NCI-H2227 (cell line): ENCODE data around the gene TNFSF8.

ENCODE experiments used
- DNase-seq: peaks from one replicate; lab custom pipeline; 2025; ENCODE audit not compliant: unreplicated experiment; lab: John Stamatoyannopoulos, UW

Gene TNFSF8

GRCh38 chr9:114906922-114907571 is 23.3 kb downstream of the TNFSF8 start:
- no peak for DNase-seq

- no peak for DNase-seq
Observed at GRCh38 chr9:114905170-114905940, 25.0 kb downstream of the TNFSF8 start.

GRCh38 chr9:114902786-114903524 is 27.4 kb downstream of the TNFSF8 start:
- no peak for DNase-seq

GRCh38 chr9:114900942-114901802 is 29.2 kb downstream of the TNFSF8 start:
- DNase-seq, result no peak

GRCh38 chr9:114899995-114900394 is 30.4 kb downstream of the TNFSF8 start:
- DNase-seq, result no peak

- DNase-seq, result no peak
Observed at GRCh38 chr9:114899461-114899860, 30.9 kb downstream of the TNFSF8 start.

- no peak for DNase-seq
Observed at GRCh38 chr9:114898741-114899140, 31.6 kb downstream of the TNFSF8 start.

- no peak for DNase-seq
Observed at GRCh38 chr9:114897196-114897595, 33.2 kb downstream of the TNFSF8 start.

- DNase-seq, result no peak
Observed at GRCh38 chr9:114896344-114896743, 34.0 kb downstream of the TNFSF8 start.

GRCh38 chr9:114895521-114895991 is 34.8 kb downstream of the TNFSF8 start:
- no peak for DNase-seq

GRCh38 chr9:114894609-114895433 is 35.6 kb downstream of the TNFSF8 start:
- no peak for DNase-seq

- no peak for DNase-seq
Observed at GRCh38 chr9:114894206-114894605, 36.2 kb downstream of the TNFSF8 start.

- DNase-seq, result no peak
Observed at GRCh38 chr9:114893221-114894010, 37.0 kb downstream of the TNFSF8 start.

- no peak for DNase-seq
Observed at GRCh38 chr9:114889802-114890224, 40.6 kb downstream of the TNFSF8 start.

- no peak for DNase-seq
Observed at GRCh38 chr9:114888607-114889006, 41.8 kb downstream of the TNFSF8 start.

- DNase-seq, result no peak
Observed at GRCh38 chr9:114887963-114888362, 42.4 kb downstream of the TNFSF8 start.

- no peak for DNase-seq
Observed at GRCh38 chr9:114884787-114885452, 45.5 kb downstream of the TNFSF8 start.

- no peak for DNase-seq
Observed at GRCh38 chr9:114883709-114884108, 46.7 kb downstream of the TNFSF8 start.
